ENCODE results near the gene PXYLP1. TPM values are rescaled to one million over a fixed set of nuclear protein-coding genes. Genes with fewer than 3 reads are reported as not detected.

The PXYLP1 gene
- polyA plus RNA-seq, 1 experiment, result 11.2 TPM

DNA sequence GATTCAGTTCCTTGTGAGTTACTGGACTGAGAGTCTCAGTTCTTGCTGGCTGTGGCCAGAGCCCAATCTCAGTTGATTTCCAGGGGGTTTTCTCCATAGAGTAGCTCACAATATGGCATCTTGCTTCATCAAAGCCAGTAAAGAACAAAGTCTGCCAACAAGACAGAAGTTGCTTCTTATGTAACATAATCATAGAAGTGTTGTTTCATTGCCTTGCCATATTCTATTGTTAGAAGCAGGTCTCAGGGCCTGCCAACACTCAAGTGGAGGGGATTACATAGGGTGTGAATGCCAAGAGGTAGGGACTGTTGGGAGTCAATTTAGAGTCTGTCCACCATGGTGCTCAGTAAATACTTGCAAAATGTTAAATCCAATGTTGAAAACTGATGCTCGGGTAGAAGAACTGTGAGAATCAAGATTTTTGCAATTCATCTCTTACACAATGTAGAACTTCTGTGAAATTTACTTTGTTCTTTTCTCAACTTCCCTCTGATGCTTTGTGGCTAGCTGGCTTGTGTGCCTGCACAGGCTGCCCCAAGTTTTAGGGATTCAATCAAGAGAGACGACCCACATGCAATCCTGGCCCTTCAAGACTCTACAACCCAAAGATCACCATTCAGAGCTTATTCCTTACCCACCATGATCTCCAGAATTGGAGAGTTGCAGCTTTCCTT is 13.3 kb upstream of the PXYLP1 start:
- Histone ChIP-seq H3K4me3 (ENCODE audit: low read depth, low read length) (no peak overlapping the region), H3K27me3 (ENCODE audit: control insufficient read depth, insufficient read depth, low read length) (peaks cover 8% of the 10 kb centered on the region), H3K36me3 (ENCODE audit: control insufficient read depth, insufficient read depth, low read length) (no peaks in the 10 kb centered on the region)
- no peak for DNase-seq (ENCODE audit: low read depth)
- ChIA-PET POLR2A (no interaction called here), CTCF (interaction anchor here (1.0 kb wide), 1 partner anchor 18 kb away, joined by 3 read pairs; no protein-coding TSS in a partner anchor)
- TF ChIP-seq, protein P1, sequence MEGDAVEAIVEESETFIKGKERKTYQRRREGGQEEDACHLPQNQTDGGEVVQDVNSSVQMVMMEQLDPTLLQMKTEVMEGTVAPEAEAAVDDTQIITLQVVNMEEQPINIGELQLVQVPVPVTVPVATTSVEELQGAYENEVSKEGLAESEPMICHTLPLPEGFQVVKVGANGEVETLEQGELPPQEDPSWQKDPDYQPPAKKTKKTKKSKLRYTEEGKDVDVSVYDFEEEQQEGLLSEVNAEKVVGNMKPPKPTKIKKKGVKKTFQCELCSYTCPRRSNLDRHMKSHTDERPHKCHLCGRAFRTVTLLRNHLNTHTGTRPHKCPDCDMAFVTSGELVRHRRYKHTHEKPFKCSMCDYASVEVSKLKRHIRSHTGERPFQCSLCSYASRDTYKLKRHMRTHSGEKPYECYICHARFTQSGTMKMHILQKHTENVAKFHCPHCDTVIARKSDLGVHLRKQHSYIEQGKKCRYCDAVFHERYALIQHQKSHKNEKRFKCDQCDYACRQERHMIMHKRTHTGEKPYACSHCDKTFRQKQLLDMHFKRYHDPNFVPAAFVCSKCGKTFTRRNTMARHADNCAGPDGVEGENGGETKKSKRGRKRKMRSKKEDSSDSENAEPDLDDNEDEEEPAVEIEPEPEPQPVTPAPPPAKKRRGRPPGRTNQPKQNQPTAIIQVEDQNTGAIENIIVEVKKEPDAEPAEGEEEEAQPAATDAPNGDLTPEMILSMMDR (IDR thresholded peaks at IDR 0.05; ENCODE audit: insufficient read depth, low read depth, low read length), result no peak

GRCh38 chr3:141218926-141219325 is 12.7 kb upstream of the PXYLP1 start:
- DNase-seq (ENCODE audit: low read depth), result no peak
- POLR2A ChIA-PET, result no interaction called here
- H3K27me3 ChIP-seq (ENCODE audit: control insufficient read depth, insufficient read depth, low read length), result peaks cover 8% of the 10 kb centered on the region
- TF ChIP-seq, protein P1 (IDR thresholded peaks at IDR 0.05; ENCODE audit: insufficient read depth, low read depth, low read length), result no peak
- CTCF ChIA-PET, result interaction anchor here (1.0 kb wide), 1 partner anchor 17 kb away, joined by 3 read pairs; no protein-coding TSS in a partner anchor
- H3K36me3 ChIP-seq (ENCODE audit: control insufficient read depth, insufficient read depth, low read length), result no peaks in the 10 kb centered on the region
- no peak overlapping the region for H3K4me3 ChIP-seq (ENCODE audit: low read depth, low read length)

DNA sequence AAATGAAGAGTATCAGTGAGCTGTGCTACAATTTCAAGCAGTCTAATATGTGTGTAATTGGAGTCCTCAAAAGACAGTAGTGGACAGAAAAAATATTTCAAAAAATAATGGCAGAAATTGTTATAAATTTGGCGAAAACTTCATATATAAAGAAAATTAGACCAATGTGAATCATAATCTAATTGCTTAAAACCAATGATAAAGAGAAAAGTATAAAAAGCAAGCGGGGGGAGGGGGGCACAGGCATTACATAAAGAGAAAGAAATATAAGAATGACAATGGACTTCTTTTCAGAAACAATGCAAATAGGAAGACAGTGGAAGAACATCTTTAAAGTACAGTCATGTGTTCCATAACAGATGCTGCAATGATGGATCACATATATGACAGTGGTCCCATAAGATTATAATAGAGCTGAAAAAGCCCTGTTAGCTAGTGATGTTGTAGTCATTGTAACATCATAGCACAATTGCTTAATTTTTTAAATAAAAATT is 7.9 kb upstream of the PXYLP1 start:
- Histone ChIP-seq H3K4me3 (ENCODE audit: low read depth, low read length) (no peak overlapping the region), H3K27me3 (ENCODE audit: control insufficient read depth, insufficient read depth, low read length) (peaks cover 3% of the 10 kb centered on the region), H3K36me3 (ENCODE audit: control insufficient read depth, insufficient read depth, low read length) (no peaks in the 10 kb centered on the region)
- ChIA-PET CTCF (no interaction called here), POLR2A (no interaction called here)
- no peak for DNase-seq (ENCODE audit: low read depth)
- TF ChIP-seq, protein P1 (IDR thresholded peaks at IDR 0.05; ENCODE audit: insufficient read depth, low read depth, low read length), result no peak

GRCh38 chr3:141225939-141226338 is 5.7 kb upstream of the PXYLP1 start:
- DNase-seq (ENCODE audit: low read depth), result no peak
- H3K4me3 ChIP-seq (ENCODE audit: low read depth, low read length), result no peak overlapping the region
- CTCF ChIA-PET, result no interaction called here
- POLR2A ChIA-PET, result no interaction called here
- peaks cover 2% of the 10 kb centered on the region; the same call in 1 of the 2 replicates for H3K27me3 ChIP-seq (ENCODE audit: control insufficient read depth, insufficient read depth, low read length)
- H3K36me3 ChIP-seq (ENCODE audit: control insufficient read depth, insufficient read depth, low read length), result no peaks in the 10 kb centered on the region
- TF ChIP-seq, protein P1 (IDR thresholded peaks at IDR 0.05; ENCODE audit: insufficient read depth, low read depth, low read length), result no peak

GRCh38 chr3:141227216-141227615 is 4.4 kb upstream of the PXYLP1 start:
- Histone ChIP-seq H3K36me3 (ENCODE audit: control insufficient read depth, insufficient read depth, low read length) (no peaks in the 10 kb centered on the region), H3K27me3 (ENCODE audit: control insufficient read depth, insufficient read depth, low read length) (0 out of 2 replicates have a peak, but pooled peaks cover 2% of the 10 kb centered on the region), H3K4me3 (ENCODE audit: low read depth, low read length) (no peak overlapping the region)
- TF ChIP-seq, protein P1 (IDR thresholded peaks at IDR 0.05; ENCODE audit: insufficient read depth, low read depth, low read length), result no peak
- no peak for DNase-seq (ENCODE audit: low read depth)
- CTCF ChIA-PET, result interaction anchor here (8.1 kb wide), 1 partner anchor 77 kb away, joined by 117 read pairs; no protein-coding TSS in a partner anchor
- POLR2A ChIA-PET, result no interaction called here
